ENCODE results near the gene FIGLA. TPM values are rescaled to one million over a fixed set of nuclear protein-coding genes. Genes with fewer than 3 reads are reported as not detected.
A peak's percentile ranks its signal among the peaks of the same experiment; 100 is the strongest.

Gene FIGLA
- total and polyA plus RNA-seq, 5 donors from 2014 or later, result not detected

DNA sequence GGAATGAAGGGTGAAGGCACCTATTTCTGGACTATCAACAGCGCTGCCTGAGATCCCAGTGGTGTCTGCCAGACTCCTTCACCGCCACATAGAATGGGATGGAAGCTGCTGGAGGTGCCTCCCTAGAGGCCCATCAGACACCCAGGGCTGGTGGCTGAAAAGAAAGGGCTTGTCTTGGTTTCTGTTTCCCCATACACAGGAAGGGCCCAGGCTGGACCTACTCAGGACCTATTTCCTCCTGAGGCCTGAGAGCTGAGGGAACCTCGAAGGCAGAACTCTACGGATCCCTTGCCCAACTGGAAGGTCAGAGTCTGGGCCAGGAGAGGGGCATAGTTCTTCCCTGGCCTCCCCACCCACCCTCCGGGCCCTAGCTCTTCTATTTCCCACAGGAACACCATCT, 32.8 kb upstream of the FIGLA start:
- Histone ChIP-seq H3K36me3 (ENCODE audit: control insufficient read depth, insufficient read depth, low read length) (no peaks in the 10 kb centered on the region), H3K9me3 (ENCODE audit: control insufficient read depth in 2 of 2, low read length in 2 of 2) (no peaks in the 10 kb centered on the region), H3K4me1 (ENCODE audit: control insufficient read depth, insufficient read depth, low read length, poor library complexity, severe bottlenecking) (no peaks in the 10 kb centered on the region), H3K27ac (ENCODE audit: insufficient read depth, low read length, poor library complexity, severe bottlenecking) (no peak overlapping the region), H3K4me3 (ENCODE audit: low read depth, low read length) (no peak overlapping the region), H3K27me3 (ENCODE audit: control insufficient read depth, insufficient read depth, low read length) (no peaks in the 10 kb centered on the region)
- no peak overlapping the region for H3K4me3 Mint-ChIP-seq
- peaks cover 5% of the 10 kb centered on the region for H3K27me3 Mint-ChIP-seq
- no peaks in the 10 kb centered on the region for H3K9me3 Mint-ChIP-seq
- no peak for ATAC-seq (ENCODE audit: low read depth in 2 of 2)
- DNase-seq, result no peak
- H3K4me1 Mint-ChIP-seq, result peaks cover 0 to 5% (median 2%) of the 10 kb centered on the region in 4 donors
- H3K27ac Mint-ChIP-seq, result no peak overlapping the region
- no peaks in the 10 kb centered on the region for H3K36me3 Mint-ChIP-seq

DNA sequence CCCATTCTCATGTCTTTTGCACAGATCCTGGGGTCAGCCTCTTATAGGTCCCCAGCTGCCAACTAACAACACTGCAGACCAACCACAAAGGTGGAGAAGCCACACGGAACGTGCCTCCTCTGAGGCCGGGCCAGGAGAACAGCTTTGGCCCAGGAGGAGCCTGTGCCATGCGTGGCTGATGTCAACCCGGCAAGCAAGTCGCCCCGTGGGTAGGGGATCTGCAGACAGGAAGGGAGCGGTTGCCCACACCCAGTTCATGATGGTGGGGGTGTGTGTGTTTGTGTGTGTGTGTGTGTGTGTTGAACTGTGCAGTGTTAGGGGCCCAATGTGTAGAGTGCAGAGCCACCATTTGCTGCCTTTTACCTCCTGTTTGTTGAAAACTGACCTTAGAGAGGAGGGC, 32.4 kb upstream of the FIGLA start:
- no peak overlapping the region for H3K27ac Mint-ChIP-seq
- ATAC-seq (ENCODE audit: low read depth in 2 of 2), result no peak

DNA sequence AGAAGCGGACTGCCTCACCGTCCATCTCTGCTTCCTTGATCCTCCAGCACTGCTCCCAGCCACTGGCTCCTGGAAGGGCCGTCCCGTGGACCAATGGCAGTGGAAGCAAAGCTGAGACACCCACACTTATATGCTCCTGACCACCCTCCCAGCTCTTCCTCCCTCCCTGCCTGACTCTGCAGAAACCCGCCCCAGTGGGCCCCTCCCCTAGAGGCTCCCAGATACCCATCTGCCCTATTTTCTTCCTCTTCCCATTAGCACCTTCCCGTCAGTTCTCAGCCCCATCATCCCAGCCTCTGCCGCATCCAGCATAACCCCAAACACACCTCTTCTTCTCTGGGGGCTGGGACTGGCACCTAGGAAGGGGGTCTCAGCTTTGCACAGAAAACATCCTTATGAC, 30.1 kb upstream of the FIGLA start, which contains the start of gene CLEC4F:
Gene CLEC4F (minus strand): TSS at position 101 of the 400 bp plus-strand sequence. CDS start 76 bp downstream, at position 25.
- Histone ChIP-seq H3K9me3 (ENCODE audit: control insufficient read depth in 2 of 2, low read length in 2 of 2) (no peaks in the 10 kb centered on the region), H3K4me3 (ENCODE audit: low read depth, low read length) (no peak within 1 kb of the TSS), H3K36me3 (ENCODE audit: control insufficient read depth, insufficient read depth, low read length) (no peaks in the 10 kb centered on the region), H3K4me1 (ENCODE audit: control insufficient read depth, insufficient read depth, low read length, poor library complexity, severe bottlenecking) (no peaks in the 10 kb centered on the region), H3K27ac (ENCODE audit: insufficient read depth, low read length, poor library complexity, severe bottlenecking) (no peak within 1 kb of the TSS), H3K27me3 (ENCODE audit: control insufficient read depth, insufficient read depth, low read length) (no peaks in the 10 kb centered on the region)
- H3K4me3 Mint-ChIP-seq, result no peak within 1 kb of the TSS
- H3K27ac Mint-ChIP-seq, result no peak within 1 kb of the TSS
- DNase-seq, result no peak
- H3K36me3 Mint-ChIP-seq, result no peaks in the 10 kb centered on the region
- peaks cover 0 to 5% (median 2%) of the 10 kb centered on the region in 4 donors for H3K4me1 Mint-ChIP-seq
- peaks cover 5% of the 10 kb centered on the region for H3K27me3 Mint-ChIP-seq
- no peak for ATAC-seq (ENCODE audit: low read depth in 2 of 2)
- no peaks in the 10 kb centered on the region for H3K9me3 Mint-ChIP-seq

More for the DNA sequence above, 32.4 kb upstream of the FIGLA start:
- Mint-ChIP-seq H3K27me3 (peaks cover 5% of the 10 kb centered on the region), H3K4me1 (peaks cover 0 to 5% (median 2%) of the 10 kb centered on the region in 4 donors), H3K36me3 (no peaks in the 10 kb centered on the region), H3K4me3 (no peak overlapping the region), H3K9me3 (no peaks in the 10 kb centered on the region)
- peak in 1 of 3 donors; percentile 78 for DNase-seq
- no peak overlapping the region for H3K4me3 ChIP-seq (ENCODE audit: low read depth, low read length)
- H3K27ac ChIP-seq (ENCODE audit: insufficient read depth, low read length, poor library complexity, severe bottlenecking), result no peak overlapping the region
- H3K36me3 ChIP-seq (ENCODE audit: control insufficient read depth, insufficient read depth, low read length), result no peaks in the 10 kb centered on the region
- no peaks in the 10 kb centered on the region for H3K9me3 ChIP-seq (ENCODE audit: control insufficient read depth in 2 of 2, low read length in 2 of 2)
- no peaks in the 10 kb centered on the region for H3K27me3 ChIP-seq (ENCODE audit: control insufficient read depth, insufficient read depth, low read length)
- no peaks in the 10 kb centered on the region for H3K4me1 ChIP-seq (ENCODE audit: control insufficient read depth, insufficient read depth, low read length, poor library complexity, severe bottlenecking)

DNA sequence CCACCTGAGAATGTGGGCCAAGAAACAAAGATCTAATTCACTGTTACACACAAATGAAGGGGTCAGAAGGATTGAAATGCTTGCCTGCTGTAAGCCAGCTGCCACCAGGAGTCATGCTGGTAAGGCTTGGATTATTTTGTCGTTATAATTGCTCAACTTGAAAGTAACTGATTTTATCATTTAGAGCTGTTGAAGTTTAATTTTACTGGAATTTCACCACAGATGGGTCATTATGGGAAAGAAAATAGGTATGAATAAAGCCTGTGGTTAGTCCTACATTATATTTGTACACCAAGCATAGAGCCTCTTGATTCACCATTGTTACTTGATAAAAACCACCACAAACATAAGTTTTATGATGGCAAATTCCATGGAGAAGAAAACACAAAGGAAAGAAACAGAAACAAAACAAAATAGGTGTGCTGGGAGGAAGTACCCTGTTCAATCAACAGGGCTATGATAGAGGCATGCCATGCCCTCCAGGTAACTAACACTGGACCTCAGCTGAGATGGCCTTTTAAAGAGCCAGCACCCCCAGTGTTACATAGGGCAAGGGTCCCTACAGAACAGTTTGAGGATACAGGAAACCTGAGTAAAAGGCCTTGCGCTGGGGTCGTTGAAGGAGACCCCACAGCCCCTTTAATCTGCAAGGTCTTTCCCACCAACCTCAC, 27.0 kb upstream of the FIGLA start:
- DNase-seq, result no peak
- ATAC-seq (ENCODE audit: low read depth in 2 of 2), result no peak
- no peak overlapping the region for H3K27ac ChIP-seq (ENCODE audit: insufficient read depth, low read length, poor library complexity, severe bottlenecking)
- Mint-ChIP-seq H3K27ac (no peak overlapping the region), H3K9me3 (no peaks in the 10 kb centered on the region), H3K4me3 (no peak overlapping the region), H3K36me3 (peaks cover 4% of the 10 kb centered on the region), H3K27me3 (peaks cover 5% of the 10 kb centered on the region), H3K4me1 (peaks cover 0 to 4% (median 0%) of the 10 kb centered on the region in 4 donors)
- H3K27me3 ChIP-seq (ENCODE audit: control insufficient read depth, insufficient read depth, low read length), result no peaks in the 10 kb centered on the region
- no peaks in the 10 kb centered on the region for H3K9me3 ChIP-seq (ENCODE audit: control insufficient read depth in 2 of 2, low read length in 2 of 2)
- no peak overlapping the region for H3K4me3 ChIP-seq (ENCODE audit: low read depth, low read length)
- H3K36me3 ChIP-seq (ENCODE audit: control insufficient read depth, insufficient read depth, low read length), result no peaks in the 10 kb centered on the region
- H3K4me1 ChIP-seq (ENCODE audit: control insufficient read depth, insufficient read depth, low read length, poor library complexity, severe bottlenecking), result no peaks in the 10 kb centered on the region

DNA sequence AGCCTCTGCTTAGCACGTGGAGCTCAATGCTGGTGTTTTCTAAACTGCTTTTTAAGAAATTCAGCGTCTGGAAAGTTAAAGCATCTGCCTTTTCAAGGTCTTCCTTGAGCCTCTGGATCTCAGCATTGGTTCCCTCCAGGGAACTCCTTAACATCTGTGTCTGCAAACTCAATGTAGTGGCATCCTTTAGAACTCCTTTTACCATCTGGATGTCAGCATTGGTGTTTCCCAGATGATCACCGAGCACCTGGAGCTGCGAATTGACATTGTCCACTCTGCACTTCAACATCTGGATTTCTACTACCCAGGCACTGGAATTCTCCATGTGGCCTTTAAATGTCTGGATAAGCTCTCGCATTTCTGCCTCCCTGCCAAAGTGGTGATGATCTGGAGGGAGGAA, 26.3 kb upstream of the FIGLA start:
- no peaks in the 10 kb centered on the region for H3K27me3 ChIP-seq (ENCODE audit: control insufficient read depth, insufficient read depth, low read length)
- H3K4me1 Mint-ChIP-seq, result peaks cover 0 to 4% (median 0%) of the 10 kb centered on the region in 4 donors
- no peaks in the 10 kb centered on the region for H3K9me3 ChIP-seq (ENCODE audit: control insufficient read depth in 2 of 2, low read length in 2 of 2)
- no peak for ATAC-seq (ENCODE audit: low read depth in 2 of 2)
- DNase-seq, result no peak
- no peak overlapping the region for H3K4me3 Mint-ChIP-seq
- H3K27me3 Mint-ChIP-seq, result peaks cover 5% of the 10 kb centered on the region
- H3K9me3 Mint-ChIP-seq, result no peaks in the 10 kb centered on the region
- no peaks in the 10 kb centered on the region for H3K4me1 ChIP-seq (ENCODE audit: control insufficient read depth, insufficient read depth, low read length, poor library complexity, severe bottlenecking)
- no peak overlapping the region for H3K27ac ChIP-seq (ENCODE audit: insufficient read depth, low read length, poor library complexity, severe bottlenecking)
- no peaks in the 10 kb centered on the region for H3K36me3 ChIP-seq (ENCODE audit: control insufficient read depth, insufficient read depth, low read length)
- H3K4me3 ChIP-seq (ENCODE audit: low read depth, low read length), result no peak overlapping the region
- H3K27ac Mint-ChIP-seq, result no peak overlapping the region
- peaks cover 4% of the 10 kb centered on the region for H3K36me3 Mint-ChIP-seq

DNA sequence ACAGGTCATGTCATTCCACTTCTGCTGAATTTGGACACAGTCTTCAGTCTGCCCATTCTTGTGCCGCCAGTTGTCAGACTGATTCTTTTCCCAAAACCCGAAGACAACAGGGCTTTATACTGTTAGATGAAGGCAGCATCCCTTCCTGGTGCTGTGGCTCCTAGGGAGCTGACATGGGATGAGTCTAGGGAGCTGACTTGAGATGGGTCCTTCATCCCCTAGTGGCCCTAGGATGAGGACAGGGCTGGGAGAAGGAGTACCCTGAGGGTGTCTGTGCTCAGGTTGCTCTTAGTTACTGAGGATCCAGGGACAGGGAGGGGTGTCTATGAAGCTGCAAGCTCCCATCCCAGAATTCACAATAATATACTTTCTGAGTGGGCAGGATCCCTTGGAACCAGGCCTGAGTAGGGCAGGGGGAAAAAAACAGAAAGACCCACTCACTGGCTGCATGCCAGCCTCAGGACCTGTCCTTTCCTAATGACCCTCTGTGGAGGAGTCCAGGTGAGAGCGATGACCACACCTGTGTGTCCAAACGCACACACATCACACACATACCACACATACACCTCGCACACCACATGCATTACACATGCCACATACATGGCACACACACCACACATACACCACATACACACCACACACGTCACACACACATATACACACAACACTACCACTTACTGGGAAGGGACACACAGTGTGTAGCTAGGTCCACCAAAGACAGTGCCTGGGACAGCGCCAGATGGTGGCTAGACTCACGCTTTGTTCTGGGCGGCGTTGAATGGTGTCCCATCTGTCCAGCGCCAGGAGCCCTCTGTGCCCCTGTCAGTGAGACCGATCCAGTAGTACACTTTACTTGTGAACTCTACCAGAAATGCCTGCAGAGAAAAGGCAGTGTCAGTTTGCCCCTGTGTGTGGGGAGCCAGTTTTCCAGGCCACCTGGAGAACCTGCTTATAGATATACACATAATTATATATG, 18.8 kb upstream of the FIGLA start:
- DNase-seq (no peak), ATAC-seq (ENCODE audit: low read depth in 2 of 2) (no peak)
- Mint-ChIP-seq H3K36me3 (no peaks in the 10 kb centered on the region), H3K27ac (no peak overlapping the region), H3K9me3 (peaks cover 0 to 2% (median 0%) of the 10 kb centered on the region in 7 donors), H3K27me3 (peaks cover 10% of the 10 kb centered on the region), H3K4me1 (no peaks in the 10 kb centered on the region), H3K4me3 (no peak overlapping the region)
- H3K4me3 ChIP-seq (ENCODE audit: low read depth, low read length), result no peak overlapping the region
- no peak overlapping the region for H3K27ac ChIP-seq (ENCODE audit: insufficient read depth, low read length, poor library complexity, severe bottlenecking)
- H3K27me3 ChIP-seq (ENCODE audit: control insufficient read depth, insufficient read depth, low read length), result no peaks in the 10 kb centered on the region
- H3K36me3 ChIP-seq (ENCODE audit: control insufficient read depth, insufficient read depth, low read length), result no peaks in the 10 kb centered on the region
- H3K4me1 ChIP-seq (ENCODE audit: control insufficient read depth, insufficient read depth, low read length, poor library complexity, severe bottlenecking), result no peaks in the 10 kb centered on the region
- H3K9me3 ChIP-seq (ENCODE audit: control insufficient read depth in 2 of 2, low read length in 2 of 2), result no peaks in the 10 kb centered on the region

DNA sequence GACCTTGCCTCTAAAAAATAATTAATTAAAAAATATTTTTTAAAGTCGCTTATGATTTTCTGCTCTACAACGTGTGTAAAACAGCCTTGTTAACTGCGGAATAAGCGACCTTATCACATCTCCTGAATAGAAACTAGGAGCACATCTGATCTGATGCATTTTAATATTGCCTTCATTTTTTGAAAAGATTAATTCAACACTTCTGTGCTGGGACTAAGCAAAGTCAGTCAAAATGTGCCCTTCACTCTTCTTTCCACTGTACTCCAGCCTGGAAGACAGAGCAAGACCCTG, 17.3 kb upstream of the FIGLA start:
- H3K27ac Mint-ChIP-seq, result no peak overlapping the region
- DNase-seq, result no peak
- H3K36me3 Mint-ChIP-seq, result no peaks in the 10 kb centered on the region
- ATAC-seq (ENCODE audit: low read depth in 2 of 2), result no peak
- no peaks in the 10 kb centered on the region for H3K27me3 ChIP-seq (ENCODE audit: control insufficient read depth, insufficient read depth, low read length)
- H3K36me3 ChIP-seq (ENCODE audit: control insufficient read depth, insufficient read depth, low read length), result no peaks in the 10 kb centered on the region
- H3K4me1 Mint-ChIP-seq, result no peaks in the 10 kb centered on the region
- peaks cover 10% of the 10 kb centered on the region for H3K27me3 Mint-ChIP-seq
- H3K27ac ChIP-seq (ENCODE audit: insufficient read depth, low read length, poor library complexity, severe bottlenecking), result no peak overlapping the region
- no peak overlapping the region for H3K4me3 ChIP-seq (ENCODE audit: low read depth, low read length)
- H3K9me3 ChIP-seq (ENCODE audit: control insufficient read depth in 2 of 2, low read length in 2 of 2), result no peaks in the 10 kb centered on the region
- H3K4me3 Mint-ChIP-seq, result no peak overlapping the region
- peaks cover 0 to 2% (median 0%) of the 10 kb centered on the region in 7 donors for H3K9me3 Mint-ChIP-seq
- no peaks in the 10 kb centered on the region for H3K4me1 ChIP-seq (ENCODE audit: control insufficient read depth, insufficient read depth, low read length, poor library complexity, severe bottlenecking)

Data from CD4-positive, CD25-positive, alpha-beta regulatory T cell (primary cell).